H1 (cell line): ENCODE measurements around the gene WBP1L. TPM values are rescaled to one million over a fixed set of nuclear protein-coding genes. Genes with fewer than 3 reads are reported as not detected.

ENCODE experiments used
- CTCF ChIA-PET: fragments of 300-600 bp; sonication (Branson Sonifier 250); formaldehyde crosslinking; loops from one replicate; lab custom pipeline; 2021; ENCODE audit not compliant: partially characterized antibody; lab: Charles Lee
- POLR2A ChIA-PET: fragments of 300-600 bp; sonication (Branson Sonifier 250); formaldehyde crosslinking; loops from one replicate; lab custom pipeline; 2021; ENCODE audit warnings: inconsistent platforms; ENCODE audit not compliant: partially characterized antibody; lab: Charles Lee
- DNase-seq, 2 experiments: peaks; one replicate each; pipeline versions ENCODE4 v3.0.0 to v3.0.0-alpha.2; 2010 to 2022; ENCODE audit warnings: low spot score in 2 of 2, low read depth in 1 of 2, mixed read lengths in 1 of 2
- FAIRE-seq: peaks from 2 replicates; lab custom pipeline; 2011; peaks lifted over from hg19 to GRCh38; lab: Jason Lieb, UNC
- H2AFZ ChIP-seq: 2 replicates; pipeline ENCODE4 v1.8.1; 2012; ENCODE audit warnings: low read length, inconsistent platforms
- H2AK5ac ChIP-seq: 2 replicates; pipeline ENCODE4 v1.6.1; 2013; ENCODE audit warnings: low read depth, low read length
- H2BK120ac ChIP-seq: replicated peaks from 2 replicates; pipeline ENCODE3; 2013; ENCODE audit warnings: low read depth, low read length, inconsistent platforms
- H2BK12ac ChIP-seq: 2 replicates; pipeline ENCODE4 v1.6.1; 2013; ENCODE audit warnings: low read depth, low read length
- H2BK15ac ChIP-seq: 2 replicates; pipeline ENCODE4 v1.6.1; 2013; ENCODE audit warnings: low read length
- H2BK20ac ChIP-seq: 2 replicates; pipeline ENCODE4 v1.6.1; 2013; ENCODE audit warnings: low read length
- H2BK5ac ChIP-seq: 2 replicates; pipeline ENCODE4 v1.6.1; 2013; ENCODE audit warnings: low read depth, low read length
- H3K14ac ChIP-seq: 2 replicates; pipeline ENCODE4 v1.6.1; 2013; ENCODE audit warnings: inconsistent platforms; ENCODE audit not compliant: insufficient read length
- H3K18ac ChIP-seq: 2 replicates; pipeline ENCODE4 v1.6.1; 2013; ENCODE audit warnings: low read length; ENCODE audit errors: extremely low read depth
- H3K23ac ChIP-seq: 2 replicates; pipeline ENCODE4 v1.6.1; 2013; ENCODE audit warnings: inconsistent platforms; ENCODE audit not compliant: insufficient read length
- H3K23me2 ChIP-seq: 2 replicates; pipeline ENCODE4 v1.6.1; 2013; ENCODE audit warnings: low read depth, low read length
- H3K27ac ChIP-seq: 2 replicates; pipeline ENCODE4 v1.6.1; 2011; ENCODE audit warnings: low read depth, low read length, inconsistent platforms
- H3K27me3 ChIP-seq, 4 experiments: replicated peaks in 1 of 4; 1 replicate in 1 of 4; 2 replicates in 3 of 4; pipeline versions ENCODE4 v1.6.1 to v1.8.1; 2011 to 2013; ENCODE audit warnings: low read length in 3 of 4, mild to moderate bottlenecking in 3 of 4, inconsistent platforms in 2 of 4, mixed read lengths in 2 of 4, moderate library complexity in 1 of 4; ENCODE audit not compliant: control insufficient read depth in 3 of 4, insufficient read depth in 3 of 4; ENCODE audit errors: extremely low read depth in 1 of 4
- H3K36me3 ChIP-seq, 4 experiments: 2 replicates each; pipeline versions ENCODE4 v1.6.1 to v1.8.1; 2011 to 2013; ENCODE audit warnings: mild to moderate bottlenecking in 4 of 4, low read length in 3 of 4, moderate library complexity in 2 of 4, control low read depth in 1 of 4, inconsistent platforms in 1 of 4; ENCODE audit not compliant: insufficient read depth in 4 of 4, control insufficient read depth in 2 of 4
- H3K4ac ChIP-seq: replicated peaks from 2 replicates; pipeline ENCODE3; 2013; ENCODE audit warnings: low read length, low read depth, mixed read lengths, inconsistent platforms; ENCODE audit not compliant: insufficient read length
- H3K4me1 ChIP-seq, 4 experiments: replicated peaks in 1 of 4; 1 replicate in 1 of 4; 2 replicates in 3 of 4; pipeline versions ENCODE4 v1.6.1 to v1.8.1; 2011 to 2013; ENCODE audit warnings: low read length in 3 of 4, inconsistent platforms in 2 of 4, mixed read lengths in 1 of 4; ENCODE audit not compliant: insufficient read depth in 4 of 4, control insufficient read depth in 3 of 4
- H3K4me2 ChIP-seq, 2 experiments: 2 replicates each; pipeline versions ENCODE4 v1.6.1 to v1.8.1; 2011 to 2013; ENCODE audit warnings: low read depth in 2 of 2, low read length in 2 of 2, control low read depth in 1 of 2, inconsistent platforms in 1 of 2, mild to moderate bottlenecking in 1 of 2; ENCODE audit not compliant: insufficient read depth in 1 of 2
- H3K4me3 ChIP-seq, 4 experiments: fragments of 200-600, 300-600 bp in 1 of 4; sonication (generic), shearing (Covaris generic), sonication (Bioruptor Twin) in 1 of 4; 2 replicates each; pipeline versions ENCODE4 v1.5.1 to v1.8.1; 2011 to 2016; ENCODE audit warnings: low read length in 4 of 4, low read depth in 3 of 4, control low read depth in 2 of 4, inconsistent platforms in 2 of 4, mild to moderate bottlenecking in 2 of 4, mixed read lengths in 1 of 4, moderate library complexity in 1 of 4; ENCODE audit not compliant: insufficient read depth in 2 of 4; ENCODE audit errors: extremely low read depth in 1 of 4
- H3K56ac ChIP-seq: replicated peaks from 2 replicates; pipeline ENCODE3; 2013; ENCODE audit warnings: low read depth, mild to moderate bottlenecking, mixed read lengths, low read length, inconsistent platforms; ENCODE audit not compliant: insufficient read length
- H3K79me1 ChIP-seq: 2 replicates; pipeline ENCODE4 v1.6.1; 2013; ENCODE audit warnings: low read depth, low read length, control low read depth
- H3K79me2 ChIP-seq, 2 experiments: 2 replicates each; pipeline versions ENCODE4 v1.6.1 to v1.8.1; 2012 to 2013; ENCODE audit warnings: low read length in 2 of 2, mild to moderate bottlenecking in 2 of 2, inconsistent platforms in 1 of 2; ENCODE audit not compliant: insufficient read depth in 2 of 2, control insufficient read depth in 1 of 2
- H3K9ac ChIP-seq, 4 experiments: replicated peaks in 1 of 4; 1 replicate in 1 of 4; 2 replicates in 3 of 4; pipeline versions ENCODE4 v1.6.1 to v1.8.1; 2011 to 2013; ENCODE audit warnings: low read depth in 3 of 4, low read length in 3 of 4, control low read depth in 2 of 4, mild to moderate bottlenecking in 2 of 4, moderate library complexity in 2 of 4, inconsistent platforms in 1 of 4; ENCODE audit errors: extremely low read depth in 1 of 4
- H3K9me3 ChIP-seq, 2 experiments: 2 replicates each; pipeline versions ENCODE4 v1.6.1 to v1.8.1; 2012 to 2013; ENCODE audit warnings: mild to moderate bottlenecking in 2 of 2, moderate library complexity in 2 of 2, control low read depth in 1 of 2, inconsistent platforms in 1 of 2, low read depth in 1 of 2, low read length in 1 of 2, mixed read lengths in 1 of 2; ENCODE audit not compliant: insufficient read depth in 2 of 2
- H4K20me1 ChIP-seq, 2 experiments: replicated peaks in 1 of 2; 2 replicates each; pipeline versions ENCODE3 to v1.8.1; 2011 to 2013; ENCODE audit warnings: inconsistent platforms in 2 of 2, low read length in 2 of 2, mild to moderate bottlenecking in 1 of 2; ENCODE audit not compliant: insufficient read depth in 2 of 2, control insufficient read depth in 1 of 2
- H4K5ac ChIP-seq: 2 replicates; pipeline ENCODE4 v1.6.1; 2013; ENCODE audit warnings: low read length, low read depth, mixed read lengths, inconsistent platforms; ENCODE audit not compliant: insufficient read length
- H4K8ac ChIP-seq: 2 replicates; pipeline ENCODE4 v1.8.0; 2013; ENCODE audit warnings: mild to moderate bottlenecking, moderate library complexity, low read length, inconsistent platforms; ENCODE audit not compliant: insufficient read depth; ENCODE audit errors: extremely low read depth
- H4K91ac ChIP-seq: replicated peaks from 2 replicates; pipeline ENCODE3; 2013; ENCODE audit warnings: low read length, mixed read lengths, inconsistent platforms; ENCODE audit not compliant: insufficient read length
- CEBPB ChIP-seq: IDR thresholded peaks from 2 replicates; pipeline ENCODE4 v1.6.1; 2012; ENCODE audit warnings: low read depth, low read length
- CHD1 ChIP-seq: IDR thresholded peaks from 2 replicates; pipeline ENCODE4 v1.6.1; 2012; ENCODE audit warnings: low read depth, low read length, improper control_type of control experiment
- EZH2 ChIP-seq: fragments of 200-600 bp; sonication (generic); IDR thresholded peaks from 2 replicates; pipeline ENCODE4 v1.7.1; 2012; ENCODE audit warnings: low read depth, mild to moderate bottlenecking, moderate library complexity, low read length, inconsistent platforms; ENCODE audit not compliant: severe bottlenecking
- GABPA ChIP-seq: IDR thresholded peaks from 2 replicates; pipeline ENCODE4 v1.6.1; 2011; ENCODE audit warnings: mild to moderate bottlenecking, low read length, moderate library complexity, borderline replicate concordance; ENCODE audit not compliant: insufficient read depth
- JUN ChIP-seq: IDR thresholded peaks from 2 replicates; pipeline ENCODE4 v1.6.1; 2011; ENCODE audit warnings: low read depth, mild to moderate bottlenecking, improper control_type of control experiment, low read length
- KDM4A ChIP-seq: IDR thresholded peaks from one replicate; pipeline ENCODE4 v1.7.1; 2012; ENCODE audit warnings: low read depth, mild to moderate bottlenecking, moderate library complexity, low read length, inconsistent platforms; ENCODE audit not compliant: severe bottlenecking
- NANOG ChIP-seq: IDR thresholded peaks from 2 replicates; pipeline ENCODE4 v1.6.1; 2011; ENCODE audit warnings: low read length, low read depth, mild to moderate bottlenecking, inconsistent platforms; ENCODE audit not compliant: insufficient read depth, poor library complexity, severe bottlenecking
- NRF1 ChIP-seq: IDR thresholded peaks from 2 replicates; pipeline ENCODE4 v1.6.1; 2011; ENCODE audit warnings: mild to moderate bottlenecking, low read depth, low read length, improper control_type of control experiment
- RFX5 ChIP-seq: IDR thresholded peaks from 2 replicates; pipeline ENCODE4 v1.6.1; 2011; ENCODE audit warnings: low read depth, low read length, improper control_type of control experiment, borderline replicate concordance
- SRF ChIP-seq: IDR thresholded peaks from 2 replicates; pipeline ENCODE4 v1.6.1; 2011; ENCODE audit warnings: mild to moderate bottlenecking, low read depth, low read length, moderate library complexity
- TAF1 ChIP-seq: IDR thresholded peaks from 2 replicates; pipeline ENCODE4 v1.6.1; 2011; ENCODE audit warnings: mild to moderate bottlenecking, low read depth, low read length
- TCF12 ChIP-seq: IDR thresholded peaks from 2 replicates; pipeline ENCODE4 v1.6.1; 2011; ENCODE audit warnings: low read depth, mild to moderate bottlenecking, low read length
- WGBS, 2 experiments: shearing (Covaris generic) in 1 of 2; methylation state at CpG; one replicate each; pipeline versions ENCODE4 v1.1.6 to v1.1.7; 2013 to 2015; ENCODE audit warnings: low lambda C conversion rate in 2 of 2, mixed read lengths in 2 of 2, inconsistent platforms in 1 of 2, low coverage in 1 of 2, missing lambda C conversion rate in 1 of 2; ENCODE audit not compliant: insufficient replicate concordance in 2 of 2, insufficient coverage in 1 of 2, insufficient read length in 1 of 2; ENCODE audit errors: extremely low coverage in 1 of 2, missing lambda C conversion rate in 1 of 2; 5-methylcytosine and 5-hydroxymethylcytosine counted together
- polyA plus RNA-seq, 7 experiments: library from polyadenylated mRNA; depleted of rRNA in 3 of 7; stranded (reverse) in 5 of 7; unstranded in 2 of 7; fragments of >200 nt in 5 of 7; fragments of 200-250 nt in 2 of 7; gene quantifications; 1 replicate in 5 of 7; 2 replicates in 1 of 7; 4 replicates in 1 of 7; pipeline versions ENCODE4 v1.2.1 to v1.2.3, GENCODE V29; 2011 to 2013; ENCODE audit warnings: missing spikeins in 2 of 7, mixed read lengths in 2 of 7
- total RNA-seq: library from RNA; stranded (reverse); fragmentation: NEBNext Ultra II Directional; extraction: Animal tissue kit (Norgen Biotek cat#: 25700); gene quantifications from 2 replicates; pipeline ENCODE4 v1.2.1, GENCODE V29; 2021

Gene WBP1L
- total and polyA plus RNA-seq, 2 of the 8 experiments (the other 6 are each of a cell fraction or from before 2014, with no cell fraction given): 26.6 to 29.9 TPM

DNA sequence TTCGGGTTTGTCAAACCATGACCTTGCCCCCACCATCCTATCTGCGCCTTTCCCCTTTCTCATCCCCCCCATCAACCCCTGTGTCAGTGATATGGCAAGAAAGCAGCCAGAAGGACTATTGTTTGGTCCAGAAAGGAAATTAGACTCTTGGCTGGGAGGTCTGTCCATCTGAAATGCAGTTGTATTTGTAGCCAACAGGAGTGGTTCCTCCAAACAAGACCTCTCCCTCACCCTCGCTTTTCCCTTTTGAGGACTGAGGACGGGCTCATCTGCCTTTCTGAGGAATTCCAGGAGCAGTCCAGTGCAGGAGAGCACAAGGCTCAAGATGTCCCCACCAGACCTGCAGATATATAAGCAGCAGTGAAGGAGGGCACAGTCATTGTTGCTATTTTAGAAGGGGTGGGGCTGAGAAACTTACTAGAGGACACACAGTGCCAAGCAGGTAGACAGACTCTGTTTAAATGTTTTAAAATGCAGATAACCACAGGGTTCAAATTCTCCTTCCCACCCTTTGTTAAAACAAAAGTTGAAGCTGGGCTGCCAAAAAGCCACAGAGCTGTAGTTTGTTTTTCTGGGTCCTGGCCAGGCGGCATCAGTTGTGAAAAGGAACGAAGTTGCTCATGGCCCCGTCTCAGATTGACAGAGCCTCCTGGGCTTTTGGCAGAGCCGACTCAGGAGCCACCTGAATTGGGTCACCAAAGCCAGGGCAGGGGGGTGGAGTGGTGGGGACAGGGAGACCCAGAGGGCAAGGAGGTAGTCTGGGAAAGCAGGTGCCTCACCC is 56.1 kb downstream of the WBP1L start:
- ChIA-PET POLR2A (interaction anchor here (1.0 to 4.4 kb wide), 6 partner anchors 10 to 55 kb away, joined by 3 to 40 read pairs (median 3); no protein-coding TSS in a partner anchor), CTCF (interaction anchor here (1.0 to 1.7 kb wide), 4 partner anchors 11 to 47 kb away, joined by 3 to 7 read pairs (median 4); no protein-coding TSS in a partner anchor)
- no peak overlapping the region for H3K56ac ChIP-seq
- TF ChIP-seq CHD1 (no peak), SRF (no peak), EZH2 (no peak), CEBPB (no peak), NRF1 (no peak), RFX5 (no peak), TCF12 (no peak), TAF1 (no peak), JUN (no peak), GABPA (no peak), KDM4A (no peak), NANOG (no peak)

More for the DNA sequence above, 56.1 kb downstream of the WBP1L start:
- Histone ChIP-seq H2BK120ac (no peak overlapping the region), H3K36me3 (peaks cover 0 to 3% (median 0%) of the 10 kb centered on the region in 4 experiments; a peak in 1 of 8 replicates), H3K79me2 (no peaks in the 10 kb centered on the region), H4K20me1 (no peaks in the 10 kb centered on the region), H3K4me1 (peaks cover 19 to 33% (median 29%) of the 10 kb centered on the region in 4 experiments), H3K79me1 (no peaks in the 10 kb centered on the region), H4K5ac (no peak overlapping the region), H3K23ac (no peak overlapping the region), H2BK5ac (no peak overlapping the region; the same call in 1 of the 2 replicates), H3K9ac (no peak overlapping the region; a peak in 1 of 7 replicates), H2BK20ac (no peak overlapping the region; the same call in 1 of the 2 replicates), H4K91ac (peak overlapping the region; percentile 27), H3K4me3 (no peak overlapping the region), H3K4ac (no peak overlapping the region), H3K18ac (no peak overlapping the region), H3K27ac (0 out of 2 replicates have a peak overlapping the region, but pooled peaks have one; percentile 22), H2BK12ac (peak overlapping the region; percentile 2), H2AK5ac (no peak overlapping the region; the same call in 1 of the 2 replicates), H3K23me2 (no peaks in the 10 kb centered on the region; the same call in none of the 2 replicates), H3K4me2 (peak overlapping the region in 1 of 2 experiments; percentile 11; a peak in 1 of 4 replicates), H3K14ac (no peak overlapping the region), H3K9me3 (peaks cover 0 to 3% of the 10 kb centered on the region in 2 experiments; a peak in 2 of 4 replicates), H3K27me3 (no peaks in the 10 kb centered on the region), H4K8ac (no peak overlapping the region), H2AFZ (no peak overlapping the region), H2BK15ac (peak overlapping the region; percentile 73; the same call in 1 of the 2 replicates)
- DNase-seq: no peak
- FAIRE-seq: no peak
- WGBS, 2 experiments: 84% methylated on average over 8 of the region's 8 CpGs; no CpG with 5 or more reads in 1 of the 2 experiments
